Measurements from ENCODE around the gene ANKH.

The ANKH gene

DNA sequence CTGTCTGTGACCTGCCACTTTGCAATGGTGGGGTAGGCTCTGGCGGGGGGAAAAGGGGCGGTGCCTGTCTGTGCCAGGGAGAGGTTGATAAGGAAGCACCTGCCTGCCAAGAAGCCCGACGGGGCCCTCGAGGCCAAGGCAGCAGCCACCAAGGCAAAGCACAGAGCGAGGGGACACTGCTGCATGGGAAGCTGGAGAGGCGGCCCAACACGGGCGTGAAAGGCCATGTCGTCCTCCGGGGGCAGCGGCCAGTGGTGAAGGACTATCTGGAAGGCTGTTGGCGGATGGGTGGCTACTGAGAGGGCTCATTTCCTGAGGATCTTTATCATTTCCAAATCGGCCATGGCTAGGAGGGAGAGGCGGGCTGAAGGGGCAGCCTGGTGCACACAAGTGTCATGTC is 140.7 kb downstream of the ANKH start:
- no peak for DNase-seq

GRCh38 chr5:14730466-14730865 is 141.1 kb downstream of the ANKH start:
- DNase-seq: no peak

DNA sequence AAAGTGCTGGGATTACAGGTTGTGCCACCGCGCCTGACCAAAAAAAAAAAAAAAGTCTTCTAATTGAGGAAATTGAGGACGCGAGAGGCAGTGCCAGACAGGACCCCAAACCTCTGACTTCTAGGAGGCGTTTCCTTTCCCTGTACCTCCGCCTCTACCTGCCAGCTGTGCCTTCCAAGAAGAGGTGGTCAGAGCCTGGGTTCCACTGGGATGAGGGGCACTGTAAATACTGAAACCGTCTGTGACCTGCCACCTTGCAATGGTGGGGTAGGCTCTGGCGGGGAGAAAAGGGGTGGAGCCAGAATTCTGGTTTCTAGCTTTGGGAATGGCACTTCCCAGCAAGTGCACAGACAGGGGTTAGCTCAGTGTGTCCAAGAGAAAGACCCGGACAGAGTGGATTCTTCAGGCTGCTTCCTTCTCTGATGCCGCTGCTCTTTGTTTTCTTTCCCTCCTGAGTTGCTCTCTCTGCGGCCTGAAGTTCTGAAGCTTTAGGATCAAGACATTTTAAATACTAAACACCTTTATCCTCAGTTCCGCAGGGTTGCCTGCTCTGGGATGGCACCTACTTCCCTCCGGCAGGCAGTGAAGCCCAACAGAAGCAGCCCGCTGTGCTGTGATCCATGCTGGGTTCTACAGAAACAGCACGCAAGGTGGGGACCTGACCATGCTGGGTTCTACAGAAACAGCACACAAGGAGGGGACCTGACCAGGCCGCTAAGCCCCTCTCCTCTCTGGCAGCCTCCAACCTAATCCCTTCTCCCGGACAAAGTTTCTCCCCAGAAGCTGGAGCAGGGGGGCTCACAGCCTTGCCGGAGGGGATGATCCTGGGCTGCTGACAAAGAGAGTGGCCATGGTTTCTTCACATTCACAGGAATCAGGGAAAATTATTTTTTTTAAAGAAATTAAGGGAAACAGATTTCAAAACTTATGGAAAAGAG is 141.9 kb downstream of the ANKH start:
- no peak for DNase-seq

DNA sequence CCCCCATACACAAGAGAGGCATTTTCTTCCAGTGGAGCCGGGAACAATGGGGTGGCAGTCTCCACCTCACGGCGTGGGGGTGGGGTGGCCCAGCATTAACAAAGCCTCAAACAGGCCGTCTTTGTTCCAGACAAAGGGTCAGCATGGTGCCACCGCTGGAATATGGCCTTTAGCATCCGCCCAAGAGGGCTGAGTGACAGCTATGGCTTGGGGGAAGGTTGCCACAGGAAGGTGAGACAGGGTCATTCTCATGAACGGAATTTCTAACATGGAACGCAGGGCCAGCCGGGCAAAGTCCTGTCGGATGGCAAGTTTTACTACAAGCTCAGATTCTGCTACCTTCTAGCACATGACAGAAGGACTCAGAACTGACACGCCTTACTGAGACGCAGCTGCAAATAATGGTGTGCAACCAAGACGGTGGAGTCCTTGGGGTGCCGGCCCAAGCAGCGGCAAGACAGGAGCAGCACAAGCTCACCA is 143.1 kb downstream of the ANKH start:
- no peak for DNase-seq

DNA sequence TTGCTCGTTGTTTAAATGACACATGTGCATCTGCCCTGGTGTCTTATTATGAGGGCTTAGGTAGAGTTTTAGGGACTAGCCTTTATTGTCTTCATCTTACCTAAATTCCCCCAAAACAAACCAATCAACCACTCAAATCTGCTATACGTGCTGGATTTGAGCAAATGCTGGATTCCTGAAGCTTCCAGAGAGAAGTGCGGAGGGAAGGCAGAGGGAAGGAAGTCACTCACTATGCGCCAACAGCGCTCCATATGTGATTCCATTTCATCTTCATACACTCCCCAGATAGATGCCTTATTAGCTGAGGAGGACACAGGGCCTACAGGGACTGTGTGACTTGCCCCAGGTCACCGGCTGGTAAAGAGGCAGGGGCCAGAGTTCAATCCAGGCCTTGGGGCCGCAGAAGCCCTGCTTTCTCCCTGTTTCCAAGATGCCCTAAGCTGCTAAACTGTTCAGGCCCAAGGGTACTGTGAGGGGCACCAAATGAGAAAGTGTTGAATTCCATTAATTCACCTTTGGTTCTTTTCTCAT is 143.6 kb downstream of the ANKH start:
- no peak for DNase-seq

DNA sequence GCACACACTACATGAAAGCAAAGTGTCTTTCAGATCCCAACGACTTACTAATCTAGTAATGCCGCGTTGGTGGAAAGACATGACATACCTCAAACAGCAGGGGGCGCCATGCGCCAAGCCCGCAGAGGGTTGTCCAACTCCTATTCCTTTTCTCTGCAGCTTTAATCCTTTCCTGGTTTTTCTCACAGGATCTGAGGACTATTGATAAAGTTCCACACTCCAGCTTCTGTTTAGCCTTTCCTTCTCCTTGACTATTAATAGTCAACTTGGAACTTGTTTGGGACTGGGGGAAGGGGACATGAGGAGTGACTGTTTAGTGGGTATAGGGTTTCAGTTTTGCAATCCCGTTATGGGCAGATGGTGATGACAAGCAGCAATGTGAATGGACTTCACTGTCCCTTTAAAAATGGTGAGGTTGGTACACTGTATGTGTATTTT is 144.1 kb downstream of the ANKH start:
- peak; percentile 65 to 69 for DNase-seq

DNA sequence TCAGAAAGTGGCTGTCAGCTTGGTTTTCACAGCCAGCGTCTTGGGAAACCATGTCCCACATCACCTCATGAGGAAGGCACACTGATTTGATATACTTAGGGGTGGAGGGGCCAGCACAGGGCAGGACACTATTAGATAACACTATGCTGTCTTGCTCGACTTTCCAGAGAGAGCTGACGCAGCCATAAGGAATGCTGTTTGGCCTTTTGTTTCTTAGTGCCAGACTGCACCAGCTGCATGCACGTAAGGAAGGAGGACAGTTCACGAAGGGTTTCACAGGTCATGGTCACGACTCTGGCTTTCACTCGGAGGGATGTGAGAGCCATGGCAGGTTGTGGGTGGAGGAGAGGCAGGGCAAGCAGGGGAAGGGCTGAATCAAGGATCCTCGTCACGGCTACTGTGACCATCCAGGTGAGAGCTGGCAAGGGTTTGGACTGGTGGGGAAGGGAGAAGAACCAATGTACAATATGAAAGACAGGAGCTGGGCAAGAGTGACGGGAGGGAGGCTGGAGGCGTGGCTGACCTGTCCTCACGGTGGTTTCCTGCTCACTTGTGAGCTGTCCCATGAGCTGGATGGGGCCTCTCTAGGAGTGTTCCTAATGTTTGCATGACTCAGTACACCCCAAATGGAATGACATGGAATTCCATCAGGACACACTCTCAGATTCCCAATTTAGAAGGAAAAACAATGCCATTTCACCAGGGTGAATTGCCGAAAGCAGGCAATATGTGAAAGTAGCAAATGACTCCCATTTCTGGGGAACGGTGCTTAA is 145.3 kb downstream of the ANKH start:
- no peak for DNase-seq

DNA sequence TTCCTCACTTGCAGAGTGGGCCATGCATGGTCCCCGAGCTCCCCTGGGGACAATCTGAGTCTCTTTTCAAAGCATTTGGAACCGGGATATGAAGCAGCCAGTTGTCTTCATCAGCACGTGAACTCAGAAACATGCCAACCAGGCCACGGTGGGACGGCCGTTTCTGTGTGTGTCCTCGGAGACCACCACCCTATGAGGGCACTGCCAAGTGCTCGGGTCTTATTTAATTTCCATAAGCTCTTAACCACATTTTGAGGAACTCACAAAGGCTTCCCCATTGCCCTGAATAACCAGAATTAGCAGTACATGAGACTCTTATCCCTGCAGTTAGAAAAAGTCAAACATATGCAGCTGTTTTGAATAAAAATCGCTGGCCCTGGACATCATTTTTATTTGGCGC is 146.9 kb downstream of the ANKH start:
- DNase-seq: no peak

DNA sequence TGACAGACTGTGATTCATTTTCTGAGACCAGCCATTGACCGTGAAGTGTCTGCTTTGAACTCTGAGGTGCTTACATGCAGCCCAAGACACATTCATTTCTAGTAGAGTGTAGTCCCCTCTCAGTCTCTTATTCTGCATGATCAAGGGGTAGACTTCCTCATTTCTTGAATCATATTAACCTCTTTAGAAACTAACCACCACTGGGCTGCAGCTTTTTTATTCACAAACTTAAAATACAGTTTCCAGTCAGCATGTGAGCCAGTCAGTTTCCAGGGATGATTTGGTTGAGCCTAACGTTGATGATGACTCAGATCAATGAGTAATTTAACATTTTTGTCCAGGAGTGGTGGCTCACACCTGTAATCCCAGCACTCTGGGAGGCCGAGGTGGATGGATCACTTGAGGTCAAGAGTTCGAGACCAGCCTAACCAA is 147.9 kb downstream of the ANKH start:
- DNase-seq: no peak

DNA sequence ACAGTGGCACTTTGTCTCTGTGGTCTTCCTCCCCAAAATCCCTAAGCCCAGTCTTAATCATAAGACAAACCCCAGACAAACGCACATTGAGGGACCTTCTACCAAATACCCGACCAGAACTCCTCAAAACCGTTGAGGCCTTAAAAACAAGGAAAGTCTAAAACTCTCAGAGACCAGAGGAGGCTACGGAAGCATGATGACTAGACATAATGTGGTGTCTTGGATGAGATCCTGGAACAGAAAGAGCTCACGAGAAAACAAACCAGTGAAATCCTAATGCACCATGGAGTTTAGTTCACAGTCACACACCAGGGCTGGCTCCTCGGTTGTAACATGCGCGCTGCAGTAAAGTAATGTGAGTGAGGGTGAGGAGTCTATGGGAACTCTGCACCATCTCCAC is 148.7 kb downstream of the ANKH start:
- no peak for DNase-seq

GRCh38 chr5:14721990-14722656 is 149.5 kb downstream of the ANKH start:
- DNase-seq: no peak

GRCh38 chr5:14720236-14720923 is 151.2 kb downstream of the ANKH start:
- DNase-seq: no peak

- DNase-seq: no peak
Observed at GRCh38 chr5:14718778-14719177, 152.8 kb downstream of the ANKH start.

DNA sequence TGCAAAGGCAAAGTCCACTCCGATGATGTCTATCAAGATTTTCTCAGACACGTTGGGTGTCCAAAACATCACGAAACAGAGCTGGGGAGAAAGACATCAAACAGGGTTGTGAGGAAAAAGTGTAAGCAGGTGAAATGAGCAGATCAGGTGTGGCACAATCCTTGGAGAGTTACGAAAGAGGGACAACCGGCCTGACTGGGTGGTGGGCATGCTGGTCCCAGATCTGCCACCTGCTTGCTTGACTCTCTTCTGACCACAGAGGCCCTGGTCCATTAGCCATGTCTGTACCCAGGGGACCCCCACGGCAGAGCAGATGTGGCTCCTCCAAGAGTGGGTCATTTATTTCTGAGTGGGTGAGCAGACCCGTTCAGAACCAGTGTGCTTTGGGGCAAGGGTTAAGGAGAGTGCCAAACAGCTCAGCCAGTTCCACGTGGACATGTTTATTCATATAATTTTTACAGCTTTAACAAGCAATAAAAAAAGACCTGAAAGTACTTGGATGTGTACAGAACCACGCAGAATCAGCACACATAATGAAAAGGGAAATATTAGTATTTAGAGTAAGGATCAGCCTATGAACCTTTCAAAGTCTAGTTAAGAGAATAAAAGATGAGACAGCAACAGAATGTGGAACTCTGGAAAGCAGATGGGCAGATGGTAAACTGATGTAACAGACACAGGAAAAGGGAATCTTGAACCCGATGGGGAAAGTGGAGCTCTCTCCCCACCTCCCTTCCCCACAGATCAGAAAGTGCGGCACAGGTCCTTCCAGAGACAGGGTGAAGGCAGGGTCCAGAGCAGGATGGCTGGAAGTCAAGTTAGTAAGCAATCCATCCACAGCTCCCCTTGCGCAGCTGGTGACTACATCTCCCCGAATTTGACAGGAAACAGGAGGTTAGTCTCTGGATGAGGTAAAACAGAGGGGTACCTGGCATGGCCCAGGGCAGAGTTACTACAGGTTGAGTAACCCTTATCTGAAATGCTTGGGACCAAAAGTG is 154.5 kb downstream of the ANKH start:
- DNase-seq: no peak

DNA sequence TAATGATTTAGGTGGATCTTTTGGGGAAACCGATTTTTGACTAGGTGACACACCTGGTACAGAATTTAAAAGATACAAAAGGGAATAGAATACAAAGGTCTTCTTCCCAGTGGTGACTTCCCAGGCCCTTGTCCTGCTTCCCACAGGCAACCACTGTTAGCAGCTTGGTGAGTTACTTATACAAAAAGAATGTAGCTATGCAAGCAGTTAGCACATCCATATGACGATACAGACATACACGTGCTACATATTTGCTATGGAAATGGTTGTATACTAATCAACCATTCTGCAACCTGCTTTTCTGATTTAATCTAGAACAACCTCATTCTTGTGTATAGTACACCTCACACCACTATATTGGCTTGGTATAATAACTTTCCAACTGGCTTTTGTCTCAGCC is 156.1 kb downstream of the ANKH start:
- DNase-seq: no peak

DNA sequence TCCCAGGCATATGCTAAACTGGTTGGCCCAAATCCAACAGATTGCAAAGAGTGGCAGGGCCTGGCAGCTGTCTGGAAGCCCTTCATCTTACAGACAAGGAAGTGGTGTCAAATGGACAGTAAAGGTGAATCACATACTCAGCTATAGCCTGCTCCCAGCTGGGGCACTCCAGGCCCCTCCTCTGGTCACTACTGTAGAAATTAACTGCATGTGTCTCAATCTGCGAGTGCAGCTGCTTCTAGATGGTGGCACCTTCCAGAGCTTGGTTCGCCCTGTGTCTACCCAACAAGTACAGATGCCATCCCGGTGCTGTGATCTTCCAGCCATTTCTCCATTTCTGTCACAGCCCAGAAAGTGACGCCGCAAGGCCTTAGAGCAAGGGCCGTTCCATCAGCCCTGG is 156.9 kb downstream of the ANKH start:
- DNase-seq: no peak

- no peak for DNase-seq
Observed at GRCh38 chr5:14713476-14714390, 157.8 kb downstream of the ANKH start.

GRCh38 chr5:14712666-14713065 is 158.9 kb downstream of the ANKH start:
- no peak for DNase-seq

DNA sequence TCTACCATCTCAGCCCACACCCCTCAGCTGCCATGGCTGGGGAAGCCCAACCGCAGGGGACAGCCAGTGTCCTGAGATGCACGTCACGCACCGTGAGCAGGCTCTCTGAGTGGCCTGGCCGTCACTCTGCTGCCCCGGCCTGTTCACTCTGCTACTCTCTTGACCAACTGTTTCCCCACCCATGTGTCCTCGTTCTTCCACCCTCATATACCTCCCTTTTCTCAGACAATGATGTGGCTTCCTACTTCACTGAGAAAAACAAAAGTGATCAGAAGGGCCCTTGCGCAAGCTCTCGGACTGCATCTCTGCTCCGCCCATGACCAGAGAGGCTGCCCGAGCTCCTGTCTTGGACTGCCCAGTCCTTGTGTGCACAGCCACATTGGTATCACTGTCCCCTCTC is 159.4 kb downstream of the ANKH start:
- no peak for DNase-seq

Measured in CD4-positive, alpha-beta T cell treated with Interleukin-1 beta for 1 hour (primary cell).